Transverse colon (tissue), 4 donors: ENCODE measurements around the gene EBNA1BP2. TPM values are rescaled to one million over a fixed set of nuclear protein-coding genes. Genes with fewer than 3 reads are reported as not detected.

Experiments used
- DNase-seq: peaks from one replicate; pipeline ENCODE4 v3.0.0-alpha.2; 2019
- H3K27ac ChIP-seq, 4 donors: fragments of 200-600 bp; sonication (generic); 2 replicates each; pipeline ENCODE4 v1.5.1; 2016 to 2018; ENCODE audit warnings: inconsistent platforms in 4 of 4
- H3K27me3 ChIP-seq: fragments of 200-600 bp; sonication (generic); 2 replicates; pipeline ENCODE4 v1.5.1; 2017; ENCODE audit warnings: inconsistent platforms
- H3K36me3 ChIP-seq, 4 donors: fragments of 200-600 bp; sonication (generic); 2 replicates each; pipeline ENCODE4 v1.5.1; 2017 to 2019; ENCODE audit warnings: inconsistent platforms in 4 of 4
- H3K4me1 ChIP-seq, 4 donors: fragments of 200-600 bp; sonication (generic); 2 replicates each; pipeline ENCODE4 v1.5.1; 2017 to 2020; ENCODE audit warnings: inconsistent platforms in 4 of 4
- H3K4me3 ChIP-seq, 4 donors: fragments of 200-600 bp; sonication (generic); 1 replicate in 1 of 4; 2 replicates in 3 of 4; pipeline versions ENCODE4 v1.5.1 to v1.6.1; 2017 to 2019; ENCODE audit warnings: inconsistent platforms in 4 of 4
- H3K9me3 ChIP-seq, 2 donors: fragments of 200-600 bp; sonication (generic); 2 replicates each; pipeline ENCODE4 v1.5.1; 2017 to 2019; ENCODE audit warnings: inconsistent platforms in 2 of 2
- CTCF ChIP-seq, 5 experiments: fragments of 200-600 bp in 3 of 5; fragments of 450-650 bp in 2 of 5; sonication (generic) in 3 of 5; IDR thresholded peaks; 1 replicate in 2 of 5; 2 replicates in 3 of 5; pipeline ENCODE4 v1.5.1; 2016 to 2017; ENCODE audit warnings: antibody characterized with exemption in 5 of 5, inconsistent platforms in 3 of 5, mild to moderate bottlenecking in 2 of 5, moderate library complexity in 1 of 5
- EP300 ChIP-seq: sonication (generic); formaldehyde crosslinking; IDR thresholded peaks from one replicate; pipeline ENCODE4 v1.6.1; 2017; ENCODE audit warnings: antibody characterized with exemption, low read depth
- POLR2A ChIP-seq: fragments of 450-650 bp; IDR thresholded peaks from one replicate; pipeline ENCODE4 v1.6.1; 2016; ENCODE audit warnings: antibody characterized with exemption, mild to moderate bottlenecking, moderate library complexity
- POLR2AphosphoS5 ChIP-seq, 3 donors: sonication (generic); formaldehyde crosslinking; IDR thresholded peaks; one replicate each; pipeline ENCODE4 v1.6.1; 2016; ENCODE audit warnings: antibody characterized with exemption in 3 of 3
- WGBS, 2 donors: methylation state at CpG; one replicate each; pipeline ENCODE4 v1.1.5; 2018; ENCODE audit warnings: low coverage in 1 of 2; 5-methylcytosine and 5-hydroxymethylcytosine counted together
- in situ Hi-C, 4 donors: fragments of 200-750 bp; cut with MboI; loops; one replicate each; pipeline versions ENCODE4 v1.15.0 to v1.15.1; 2017; ENCODE audit warnings: low sequenced_read_pairs in 3 of 4, low pct_ligation_motif_present in 1 of 4, low pct_unique_long_range_greater_than_20kb in 1 of 4
- intact Hi-C: fragments of 100-400 bp; cut with DNase I; formaldehyde crosslinking; loops from one replicate; pipeline ENCODE4 v1.15.1; 2023; ENCODE audit warnings: low total_unique reads
- total RNA-seq, 4 donors: library from RNA; depleted of rRNA; stranded (reverse); fragments of >200 nt; gene quantifications; one replicate each; pipeline ENCODE4 v1.1.0, GENCODE V29; 2016

Gene EBNA1BP2
- total RNA-seq, 4 donors from 2014 or later = 12.5 to 35.5 (median 30.1) TPM

- Histone ChIP-seq H3K4me3 (no peak overlapping the region), H3K36me3 (no peaks in the 10 kb centered on the region), H3K9me3 (peaks cover 0 to 3% of the 10 kb centered on the region in 2 donors), H3K27me3 (peaks cover 8% of the 10 kb centered on the region), H3K4me1 (no peaks in the 10 kb centered on the region), H3K27ac (no peak overlapping the region)
- DNase-seq = no peak
- intact Hi-C loops = no loop called here
- 56 to 72% methylated on average over 6 to 9 of the region's 9 CpGs for WGBS, 2 donors
- in situ Hi-C loops = no loop called here
- no peak for TF ChIP-seq POLR2A
- TF ChIP-seq POLR2AphosphoS5 (IDR thresholded peaks at IDR 0.05) = no peak
- no peak for TF ChIP-seq EP300
- TF ChIP-seq CTCF (IDR thresholded peaks at IDR 0.05) = no peak
Measured at GRCh38 chr1:43135857-43136781, 36.0 kb downstream of the EBNA1BP2 start.

- no peak for TF ChIP-seq POLR2A
- TF ChIP-seq CTCF (IDR thresholded peaks at IDR 0.05) = no peak
- TF ChIP-seq EP300 = no peak
- TF ChIP-seq POLR2AphosphoS5 (IDR thresholded peaks at IDR 0.05) = no peak
- no peak overlapping the region for H3K4me3 ChIP-seq
- H3K9me3 ChIP-seq = no peaks in the 10 kb centered on the region
- in situ Hi-C loops = no loop called here
- H3K36me3 ChIP-seq = no peaks in the 10 kb centered on the region
- no peak overlapping the region for H3K27ac ChIP-seq
- no peaks in the 10 kb centered on the region for H3K4me1 ChIP-seq
- peaks cover 14% of the 10 kb centered on the region for H3K27me3 ChIP-seq
- intact Hi-C loops = no loop called here
- DNase-seq = no peak
Measured at GRCh38 chr1:43134640-43135039, 37.5 kb downstream of the EBNA1BP2 start.

- in situ Hi-C loops = no loop called here
- H3K4me3 ChIP-seq = no peak overlapping the region
- intact Hi-C loops = no loop called here
- H3K4me1 ChIP-seq = no peaks in the 10 kb centered on the region
- H3K27me3 ChIP-seq = peaks cover 19% of the 10 kb centered on the region
- no peak for DNase-seq
- 57 to 75% methylated on average over 1 of the region's 1 CpG for WGBS, 2 donors
- TF ChIP-seq POLR2AphosphoS5 (IDR thresholded peaks at IDR 0.05) = no peak
- TF ChIP-seq EP300 = no peak
- no peak for TF ChIP-seq CTCF (IDR thresholded peaks at IDR 0.05)
- TF ChIP-seq POLR2A = no peak
- H3K27ac ChIP-seq = no peak overlapping the region
- no peaks in the 10 kb centered on the region for H3K36me3 ChIP-seq
- no peaks in the 10 kb centered on the region for H3K9me3 ChIP-seq
Measured at GRCh38 chr1:43134068-43134467, 38.0 kb downstream of the EBNA1BP2 start.

- Histone ChIP-seq H3K9me3 (no peaks in the 10 kb centered on the region), H3K27ac (no peak overlapping the region), H3K4me1 (no peaks in the 10 kb centered on the region), H3K27me3 (peaks cover 30% of the 10 kb centered on the region), H3K4me3 (no peak overlapping the region), H3K36me3 (no peaks in the 10 kb centered on the region)
- intact Hi-C loops = no loop called here
- no peak for DNase-seq
- WGBS, 2 donors = 68 to 76% methylated on average over 3 to 5 of the region's 5 CpGs
- TF ChIP-seq EP300 = no peak
- no peak for TF ChIP-seq POLR2AphosphoS5 (IDR thresholded peaks at IDR 0.05)
- TF ChIP-seq CTCF (IDR thresholded peaks at IDR 0.05) = no peak
- no peak for TF ChIP-seq POLR2A
- in situ Hi-C loops = no loop called here
Measured at GRCh38 chr1:43129426-43129825, 42.7 kb downstream of the EBNA1BP2 start.
